ENCODE data around the gene CUL9. TPM values are rescaled to one million over a fixed set of nuclear protein-coding genes. Genes with fewer than 3 reads are reported as not detected.

CUL9 gene
- total RNA-seq, 1 donor from 2014 or later, result 49.5 TPM

GRCh38 chr6:43219119-43219518 lies 37.1 kb downstream of the CUL9 start:
- peaks cover 4% of the 10 kb centered on the region for H3K4me1 Mint-ChIP-seq (ENCODE audit: unreplicated experiment)
- no peaks in the 10 kb centered on the region for H3K27me3 Mint-ChIP-seq
- no peaks in the 10 kb centered on the region for H3K9me3 Mint-ChIP-seq
- H3K36me3 Mint-ChIP-seq, result peaks cover 8% of the 10 kb centered on the region
- H3K27ac Mint-ChIP-seq, result no peak overlapping the region
- no peak for DNase-seq (ENCODE audit: extremely low spot score, unreplicated experiment)
- no peak for TF ChIP-seq CTCF (conservative IDR thresholded peaks at IDR 0.05)
- H3K4me3 Mint-ChIP-seq, result no peak overlapping the region

- no peak overlapping the region for H3K4me3 Mint-ChIP-seq
- DNase-seq (ENCODE audit: extremely low spot score, unreplicated experiment), result no peak
- H3K9me3 Mint-ChIP-seq, result no peaks in the 10 kb centered on the region
- peaks cover 4% of the 10 kb centered on the region for H3K4me1 Mint-ChIP-seq (ENCODE audit: unreplicated experiment)
- H3K27me3 Mint-ChIP-seq, result no peaks in the 10 kb centered on the region
- TF ChIP-seq CTCF (conservative IDR thresholded peaks at IDR 0.05), result no peak
- no peak overlapping the region for H3K27ac Mint-ChIP-seq
- H3K36me3 Mint-ChIP-seq, result peaks cover 12% of the 10 kb centered on the region
These were observed 37.8 kb downstream of the CUL9 start for GRCh38 chr6:43219814-43220213.

- DNase-seq (ENCODE audit: extremely low spot score, unreplicated experiment), result no peak
- peaks cover 4% of the 10 kb centered on the region for H3K4me1 Mint-ChIP-seq (ENCODE audit: unreplicated experiment)
- H3K9me3 Mint-ChIP-seq, result no peaks in the 10 kb centered on the region
- H3K36me3 Mint-ChIP-seq, result peaks cover 12% of the 10 kb centered on the region
- no peak overlapping the region for H3K4me3 Mint-ChIP-seq
- no peaks in the 10 kb centered on the region for H3K27me3 Mint-ChIP-seq
- H3K27ac Mint-ChIP-seq, result no peak overlapping the region
- no peak for TF ChIP-seq CTCF (conservative IDR thresholded peaks at IDR 0.05)
These were observed 38.5 kb downstream of the CUL9 start for GRCh38 chr6:43220439-43220951.

- Mint-ChIP-seq H3K9me3 (no peaks in the 10 kb centered on the region), H3K36me3 (peaks cover 11% of the 10 kb centered on the region), H3K4me3 (no peak overlapping the region), H3K27ac (no peak overlapping the region), H3K27me3 (no peaks in the 10 kb centered on the region), H3K4me1 (ENCODE audit: unreplicated experiment) (peaks cover 4% of the 10 kb centered on the region)
- TF ChIP-seq CTCF (conservative IDR thresholded peaks at IDR 0.05), result no peak
- no peak for DNase-seq (ENCODE audit: extremely low spot score, unreplicated experiment)
These were observed 39.3 kb downstream of the CUL9 start for GRCh38 chr6:43221046-43221972.

GRCh38 chr6:43222418-43223059 lies 40.5 kb downstream of the CUL9 start:
- Mint-ChIP-seq H3K9me3 (no peaks in the 10 kb centered on the region), H3K27ac (peak overlapping the region; percentile 22), H3K4me1 (ENCODE audit: unreplicated experiment) (peaks cover 4% of the 10 kb centered on the region), H3K27me3 (no peaks in the 10 kb centered on the region), H3K4me3 (no peak overlapping the region), H3K36me3 (peaks cover 7% of the 10 kb centered on the region)
- no peak for DNase-seq (ENCODE audit: extremely low spot score, unreplicated experiment)
- TF ChIP-seq CTCF (conservative IDR thresholded peaks at IDR 0.05), result no peak
